NCI-H1930 (cell line): ENCODE measurements around the gene MSLN.

Source experiments
- DNase-seq, 2 experiments: peaks; one replicate each; lab custom pipeline; 2025; lab: John Stamatoyannopoulos, UW

MSLN gene

DNA sequence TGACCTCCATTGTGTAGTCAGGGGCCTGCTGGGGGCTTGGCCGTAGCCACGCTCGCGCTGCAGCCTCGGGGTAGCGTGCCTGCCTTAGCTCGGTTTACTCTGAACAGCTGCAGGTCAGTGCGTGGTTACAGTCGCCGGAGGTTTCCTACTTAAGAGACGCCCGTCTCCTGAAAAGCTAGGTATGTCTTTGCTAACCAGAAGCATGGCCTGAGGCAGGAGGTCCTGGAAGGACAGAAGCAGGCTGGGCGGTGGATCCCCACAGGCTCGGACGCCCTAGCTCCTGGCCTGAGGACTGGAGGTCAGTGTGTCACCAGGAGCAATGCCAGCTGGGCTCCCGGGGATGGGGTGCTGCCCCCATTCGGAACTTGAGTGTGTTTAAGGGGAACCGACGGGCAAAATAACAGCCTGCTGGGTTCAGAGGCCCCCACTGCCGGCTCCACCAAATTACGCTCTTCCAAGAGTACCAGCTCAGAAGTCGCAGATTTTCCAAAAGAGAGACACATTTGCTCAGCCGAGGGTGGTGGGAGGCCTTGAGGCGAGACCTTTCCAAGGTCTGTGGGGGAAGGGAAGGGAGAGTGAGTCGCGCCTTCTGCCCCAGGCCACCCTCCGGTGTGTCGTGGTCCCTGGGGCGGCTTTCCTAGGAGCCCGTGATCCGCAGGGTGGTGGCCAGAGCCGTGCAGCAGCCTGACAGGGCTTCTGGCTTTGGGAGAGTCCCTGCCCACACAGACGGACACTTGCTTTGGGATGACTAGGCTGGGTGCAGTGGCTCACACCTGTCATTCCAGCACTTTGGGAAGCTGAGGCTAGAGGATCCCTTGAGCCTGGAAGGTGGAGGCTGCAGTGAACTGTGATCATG lies 43.9 kb downstream of the MSLN start:
- DNase-seq: no peak

DNA sequence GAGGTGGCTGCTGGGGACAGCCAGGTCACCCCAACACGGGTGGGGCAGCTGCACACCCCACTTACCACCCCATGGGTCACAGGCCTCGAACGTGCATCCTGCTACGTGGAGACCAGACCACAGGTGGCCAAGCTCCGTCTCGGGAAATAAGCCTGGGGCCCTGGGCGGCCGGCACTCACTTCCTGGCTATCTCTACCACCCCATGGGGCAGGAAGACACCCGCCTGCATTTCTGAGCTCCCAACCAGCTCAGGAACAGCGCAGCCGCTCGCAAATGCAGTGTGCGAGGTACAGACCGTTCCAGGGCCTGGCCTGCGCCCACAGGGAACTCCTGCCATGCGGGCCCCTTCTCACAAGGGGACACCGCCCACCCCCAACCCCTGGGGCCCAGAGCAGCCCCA lies 44.9 kb downstream of the MSLN start:
- no peak for DNase-seq

DNA sequence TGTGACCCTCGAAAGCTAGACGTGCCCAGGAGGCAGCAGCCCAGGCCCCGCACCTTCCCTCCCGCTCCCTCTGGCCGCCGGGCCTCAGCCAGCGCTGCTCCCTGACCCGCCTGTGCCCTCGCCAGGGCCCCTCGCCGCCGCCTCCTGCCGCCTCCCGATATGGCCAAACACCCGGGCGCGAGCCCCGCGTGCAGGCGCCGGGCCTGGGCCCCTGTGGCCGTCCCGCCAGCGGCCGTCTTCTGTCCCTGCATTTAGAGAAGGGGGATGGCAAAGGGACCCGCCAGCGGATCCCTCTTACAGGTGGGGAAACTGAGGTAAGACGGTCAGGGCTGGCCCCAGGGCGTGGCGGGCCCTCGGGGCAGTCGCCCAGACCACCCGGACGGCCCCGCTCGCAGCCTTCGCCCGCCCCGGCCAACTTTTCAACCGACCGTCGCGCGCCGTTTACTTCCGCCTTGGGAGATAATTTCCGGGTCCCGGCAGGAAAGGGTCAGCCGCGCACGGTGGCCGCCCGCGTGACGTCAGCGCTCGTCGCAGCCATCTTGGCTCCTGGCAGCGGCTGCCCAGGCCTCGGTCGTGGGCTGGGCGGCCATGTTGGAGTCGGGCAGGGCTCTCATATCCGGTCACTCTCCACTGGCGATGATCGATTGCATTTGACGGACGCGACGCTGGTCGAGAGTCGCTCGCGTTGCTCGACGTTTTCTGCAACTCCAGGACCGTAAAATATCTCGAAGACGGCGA lies 47.0 kb downstream of the MSLN start:
- peak; percentile 92 to 96 for DNase-seq

DNA sequence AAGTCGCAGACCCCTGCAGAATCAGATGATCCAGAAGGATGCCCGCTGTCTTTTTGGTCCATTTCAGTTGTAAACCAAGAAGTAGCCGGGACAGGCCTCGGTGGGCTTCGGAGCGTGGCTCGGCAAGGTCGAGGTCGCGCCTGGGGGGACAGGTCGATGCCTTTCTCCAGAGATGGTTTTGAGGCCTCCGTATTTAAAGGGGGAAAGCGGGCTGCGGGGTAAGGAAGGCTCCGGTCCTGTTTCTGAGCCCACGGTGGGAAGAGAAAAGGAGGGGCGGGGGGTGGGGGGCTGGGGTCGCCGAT lies 47.5 kb downstream of the MSLN start:
- DNase-seq: no peak

DNA sequence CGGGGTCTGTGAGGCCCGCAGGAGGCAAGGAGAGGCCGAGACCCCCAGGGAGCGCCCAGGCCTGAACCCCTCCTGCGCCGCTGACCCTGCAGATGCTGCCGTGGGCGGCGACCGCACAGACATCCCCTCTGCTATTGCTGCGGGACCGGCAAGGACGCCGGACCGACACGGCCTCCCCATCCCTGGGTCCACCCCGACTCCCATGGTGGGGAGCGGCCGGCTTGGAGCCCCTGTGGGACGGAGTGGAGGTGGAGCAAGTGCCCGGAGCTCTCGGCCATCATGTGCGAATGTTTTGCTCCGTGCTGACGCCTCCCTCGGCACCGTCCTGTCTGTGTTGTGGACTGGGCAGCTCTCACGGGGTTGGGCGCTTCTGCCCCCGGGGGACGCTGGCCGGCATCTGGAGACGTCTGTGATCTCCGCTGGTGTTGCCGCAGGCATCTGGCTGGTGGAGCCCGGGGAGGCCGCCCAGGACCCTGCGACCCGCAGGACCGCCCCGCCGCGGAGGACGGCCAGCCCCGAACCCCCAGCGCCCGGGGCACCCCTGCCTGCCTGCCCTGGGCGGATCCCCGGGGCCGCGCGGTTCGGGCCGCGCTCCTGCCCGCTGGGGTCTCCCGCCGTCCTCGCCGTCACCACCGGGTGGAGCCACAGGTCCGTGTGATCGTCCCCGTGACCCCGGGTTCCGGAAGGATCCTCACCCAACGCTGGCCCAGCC lies 52.8 kb downstream of the MSLN start:
- peak; percentile 29 to 51 for DNase-seq

DNA sequence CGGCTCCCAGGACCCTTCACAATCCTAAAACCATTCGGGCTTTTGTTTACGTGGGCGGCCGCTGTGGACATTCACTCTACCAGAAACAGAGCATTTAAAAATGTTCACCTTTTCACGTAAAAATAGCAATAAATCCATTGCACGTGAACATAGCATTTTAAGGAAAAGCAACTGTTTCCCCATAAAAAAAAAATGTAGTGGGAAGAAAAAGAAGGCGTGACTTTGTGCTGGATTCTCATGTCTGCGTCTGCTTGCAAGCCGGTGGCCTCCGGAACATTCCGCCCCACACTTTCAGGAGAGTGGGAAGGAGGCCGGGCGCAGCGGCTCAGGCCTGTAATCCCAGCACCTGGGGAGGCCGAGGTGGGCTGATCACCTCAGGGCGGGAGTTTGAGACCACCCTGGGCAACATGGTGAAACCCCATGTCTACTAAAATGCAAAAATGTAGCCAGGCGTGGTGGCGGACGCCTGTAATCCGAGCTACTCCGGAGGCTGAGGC lies 53.4 kb downstream of the MSLN start:
- no peak for DNase-seq

DNA sequence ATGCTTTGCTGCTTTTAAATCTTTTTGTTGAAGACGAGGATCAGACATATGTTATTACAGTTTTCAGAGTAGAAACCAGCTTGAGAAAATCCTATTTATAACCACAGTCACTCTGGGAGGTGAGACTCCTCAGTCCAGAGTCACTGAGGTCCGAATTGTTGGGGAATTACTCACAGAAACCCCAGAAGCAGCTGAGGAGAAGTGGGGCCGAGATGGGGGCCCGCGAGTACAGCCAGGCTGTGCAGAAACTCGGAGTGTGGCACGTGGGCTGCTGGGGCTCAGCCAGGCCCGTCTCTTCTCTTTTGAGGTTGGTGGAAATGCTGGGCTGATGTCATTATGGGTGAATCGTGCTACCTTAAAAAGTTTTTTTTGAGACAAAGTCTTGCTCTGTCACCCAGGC lies 54.4 kb downstream of the MSLN start:
- DNase-seq: no peak

DNA sequence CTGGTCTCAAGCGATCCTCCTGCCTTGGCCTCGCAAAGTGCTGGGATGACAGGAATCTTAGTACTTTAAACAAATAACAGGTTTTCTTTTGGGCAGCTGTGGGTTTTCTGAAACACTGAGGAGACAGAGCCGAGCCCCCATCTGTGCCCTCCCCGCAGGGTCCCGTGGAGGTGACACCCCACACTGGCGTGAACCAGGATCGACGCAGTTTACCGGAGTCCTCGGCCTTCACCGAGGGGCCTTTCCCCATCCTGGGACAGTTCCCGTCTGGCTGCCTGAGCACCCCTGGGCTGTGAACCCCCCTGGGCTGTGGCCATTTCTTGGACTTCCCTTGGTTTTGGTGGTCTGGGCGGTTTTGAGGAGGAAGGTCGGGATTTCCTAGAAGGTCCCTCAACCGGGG lies 55.3 kb downstream of the MSLN start:
- no peak for DNase-seq

DNA sequence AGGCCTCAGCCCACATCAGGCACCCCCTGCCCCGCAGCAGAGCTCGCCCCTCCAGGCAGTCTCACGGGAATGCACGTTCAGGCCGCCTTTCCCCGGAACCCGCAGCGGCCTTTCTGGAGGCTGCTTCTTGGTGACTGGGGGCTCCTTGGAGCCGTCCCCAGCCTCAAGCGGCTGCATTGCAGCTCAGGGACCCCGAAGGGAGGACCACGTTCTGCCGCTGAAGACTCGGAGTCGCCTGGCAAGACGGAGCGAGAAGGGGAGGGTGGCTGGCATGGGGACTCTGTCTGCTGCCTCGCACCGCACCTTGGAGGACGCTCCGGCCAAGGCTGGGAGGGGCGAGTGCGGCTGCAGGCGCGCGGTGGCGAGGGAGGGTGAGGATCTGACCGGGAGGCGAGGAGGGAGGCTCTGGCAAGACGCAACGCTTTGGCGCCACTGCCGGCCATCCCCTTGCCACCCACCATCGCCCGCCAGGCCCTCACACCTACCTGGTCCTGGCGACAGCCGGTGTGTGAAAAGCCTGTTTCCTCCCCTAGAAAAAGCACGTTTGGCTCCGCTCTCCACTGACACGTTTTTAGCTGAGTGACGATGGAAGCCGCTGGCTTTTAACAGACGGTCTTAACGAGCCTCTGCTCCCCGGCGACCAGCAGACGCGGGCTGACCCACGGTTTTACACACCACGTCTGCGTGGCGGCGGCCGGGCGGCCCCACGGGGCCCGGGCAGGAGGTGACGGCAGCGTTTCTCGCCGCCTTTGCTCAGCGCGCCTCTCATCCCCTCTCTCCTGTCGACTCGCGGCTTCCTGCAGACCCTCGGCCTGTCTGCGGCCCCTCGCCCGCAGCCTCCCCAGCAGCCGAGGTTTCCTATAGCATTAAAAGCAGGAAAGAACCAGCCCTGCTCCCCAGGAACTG lies 56.7 kb downstream of the MSLN start:
- DNase-seq: peak in 1 of 2 experiments; percentile 60

DNA sequence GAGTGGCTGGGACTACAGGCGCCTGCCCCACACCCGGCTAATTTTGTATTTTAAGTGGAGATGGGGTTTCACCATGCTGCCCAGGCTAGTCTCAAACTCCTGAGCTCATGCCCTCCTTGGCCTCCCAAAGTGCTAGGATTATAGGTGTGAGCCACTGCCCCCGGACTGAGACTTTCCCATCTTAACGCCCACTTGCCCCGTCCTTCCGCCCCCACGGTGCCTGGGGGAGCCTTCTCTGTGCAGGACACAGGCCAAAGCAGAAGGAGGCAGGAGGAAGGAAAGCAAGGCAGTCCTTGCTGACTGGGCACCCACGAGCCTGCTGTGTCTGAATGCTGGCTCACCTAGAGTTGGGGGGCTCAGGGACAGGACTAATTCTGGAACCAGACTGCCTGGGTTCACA lies 57.6 kb downstream of the MSLN start:
- no peak for DNase-seq
